Superior temporal gyrus (tissue), 1 donor: ENCODE data around the gene HINT1.
A peak's percentile ranks its signal among the peaks of the same experiment; 100 is the strongest.
"Not testable (repeated sequence)": the region's sequence is repeated elsewhere in the genome, so short reads cannot be mapped to it uniquely, and the experiment has no call there.

Experiments used
- DNase-seq: peaks from one replicate; pipeline ENCODE4 v3.0.0-alpha.2; 2016; ENCODE audit errors: extremely low spot score

The HINT1 gene

DNA sequence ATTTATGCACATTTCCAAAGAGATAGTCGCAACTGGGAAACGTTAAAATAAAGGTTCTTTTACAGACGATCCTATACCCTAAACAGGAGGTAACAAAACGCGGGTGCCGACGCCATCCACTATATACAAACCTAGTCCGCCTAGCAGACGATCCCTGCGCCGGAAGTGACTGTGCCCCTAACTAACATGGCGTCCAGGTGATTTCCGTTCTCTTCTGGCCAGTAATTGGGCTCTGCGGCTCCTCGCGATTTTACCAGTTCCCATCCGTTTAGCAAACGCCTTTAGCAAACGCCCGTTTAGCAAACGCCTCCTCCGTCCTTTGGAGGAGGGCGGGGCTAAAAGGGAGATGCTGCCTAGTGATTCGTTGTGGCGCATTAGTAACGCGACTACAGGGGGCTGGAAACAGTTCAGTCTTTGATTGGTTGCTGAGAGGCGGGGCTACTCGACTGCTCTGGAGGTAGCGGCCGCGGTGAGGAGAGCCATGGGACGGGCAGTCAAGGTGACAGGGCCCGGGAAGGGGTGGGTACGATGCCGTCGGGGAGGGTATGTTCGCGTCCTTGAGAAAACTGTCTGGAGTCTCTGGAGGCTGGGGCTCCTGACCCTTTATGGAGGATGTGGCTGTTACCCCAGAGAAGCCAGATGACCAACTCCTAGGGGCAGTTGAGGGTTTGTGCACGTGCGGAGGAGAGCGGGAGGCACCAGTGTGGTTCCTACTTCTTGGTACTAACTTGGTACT lies 5.7 kb upstream of the HINT1 start, which contains the start of gene LYRM7:
TSS of gene LYRM7 (plus strand) at position 405 of the 736 bp plus-strand sequence. CDS start at position 482, 77 bp downstream.
- peak; percentile 100 for DNase-seq

GRCh38 chr5:131169810-131170539 lies 4.9 kb upstream of the HINT1 start:
- DNase-seq = peak; percentile 35

GRCh38 chr5:131167615-131168014 lies 2.6 kb upstream of the HINT1 start:
- no peak for DNase-seq

- peak; percentile 72 for DNase-seq
Measured at GRCh38 chr5:131164191-131165118, 601 bp downstream of the HINT1 start.

- peak; percentile 48 for DNase-seq
Measured at GRCh38 chr5:131163276-131164119, 1.6 kb downstream of the HINT1 start.

DNA sequence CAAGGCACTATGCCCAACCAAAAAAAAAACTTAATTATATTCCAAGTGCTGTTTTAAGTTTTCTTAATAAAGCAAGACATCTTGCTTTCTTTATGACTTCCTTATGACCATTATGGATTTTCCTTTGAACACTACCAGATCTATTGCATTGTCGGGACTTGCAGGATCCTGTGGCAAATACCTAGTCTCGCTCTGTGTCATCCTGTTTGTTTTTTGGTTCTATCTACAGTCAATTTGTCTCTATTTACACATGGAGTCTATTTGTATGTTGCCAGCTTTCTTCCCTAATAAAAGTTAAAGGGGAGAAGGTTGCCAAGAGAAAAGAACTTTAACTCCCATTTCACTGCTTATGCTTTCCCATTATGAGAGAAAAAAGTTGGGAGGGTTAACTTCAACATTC lies 4.9 kb downstream of the HINT1 start:
- no peak for DNase-seq

DNA sequence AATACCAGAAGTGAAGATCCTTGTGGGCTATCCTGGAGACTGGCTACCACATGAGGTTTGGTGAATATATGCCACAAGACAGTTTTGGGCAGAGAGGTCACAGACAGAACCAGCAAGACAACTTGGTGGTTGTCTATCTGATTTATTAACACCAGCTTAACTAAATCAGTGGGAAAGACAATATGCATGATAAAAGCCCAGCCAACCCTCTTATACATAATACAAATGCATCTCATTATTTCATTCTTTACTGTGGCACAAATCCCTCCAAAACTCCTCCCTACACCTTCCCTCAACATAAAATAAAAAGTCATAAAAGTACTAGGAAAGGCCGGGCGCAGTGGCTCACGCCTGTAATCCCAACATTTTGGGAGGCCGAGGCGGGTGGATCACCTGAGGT lies 8.1 kb downstream of the HINT1 start:
- DNase-seq = no peak

- no peak for DNase-seq
Measured at GRCh38 chr5:131156385-131156784, 8.7 kb downstream of the HINT1 start.

DNA sequence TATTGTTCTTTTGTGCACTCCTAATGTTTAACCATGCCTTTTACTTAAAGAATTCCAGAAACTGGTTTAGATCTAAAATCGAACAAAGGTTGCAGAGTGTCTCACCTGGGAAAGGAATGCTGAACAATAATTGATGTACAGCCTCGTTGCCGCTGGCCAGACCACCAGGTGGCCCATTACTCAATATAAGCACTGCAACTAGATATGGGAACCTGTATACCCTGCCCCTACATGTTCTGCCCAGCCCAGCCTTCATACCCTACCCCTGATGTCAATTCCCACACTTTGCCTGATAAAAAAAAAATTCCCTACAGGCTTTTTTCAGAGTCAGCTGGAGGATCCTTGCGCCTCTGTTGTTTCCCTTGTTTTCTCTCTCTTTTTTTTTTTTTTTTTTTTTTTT lies 13.8 kb downstream of the HINT1 start:
- DNase-seq = no peak

DNA sequence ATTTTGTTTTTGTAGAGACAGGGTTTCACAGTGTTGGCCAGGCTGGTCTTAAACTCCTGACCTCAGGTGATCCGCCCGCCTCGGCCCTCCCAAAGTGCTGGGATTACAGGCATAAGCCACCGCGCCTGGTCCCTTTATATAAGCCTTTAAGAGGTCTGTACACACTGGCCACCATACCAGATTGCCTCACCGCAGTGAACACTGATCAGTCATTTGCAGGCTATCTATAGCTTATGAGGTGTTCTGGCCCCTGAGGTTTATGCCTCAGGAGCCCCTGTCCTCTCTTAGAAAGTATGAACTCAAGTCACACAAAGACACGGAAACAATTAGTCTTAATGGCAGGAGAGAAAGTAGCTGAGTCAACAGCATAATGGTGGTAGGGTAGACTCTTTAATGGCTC lies 14.6 kb downstream of the HINT1 start:
- no peak for DNase-seq

- peak; percentile 88 for DNase-seq
Measured at GRCh38 chr5:131148835-131149234, 16.2 kb downstream of the HINT1 start.

DNA sequence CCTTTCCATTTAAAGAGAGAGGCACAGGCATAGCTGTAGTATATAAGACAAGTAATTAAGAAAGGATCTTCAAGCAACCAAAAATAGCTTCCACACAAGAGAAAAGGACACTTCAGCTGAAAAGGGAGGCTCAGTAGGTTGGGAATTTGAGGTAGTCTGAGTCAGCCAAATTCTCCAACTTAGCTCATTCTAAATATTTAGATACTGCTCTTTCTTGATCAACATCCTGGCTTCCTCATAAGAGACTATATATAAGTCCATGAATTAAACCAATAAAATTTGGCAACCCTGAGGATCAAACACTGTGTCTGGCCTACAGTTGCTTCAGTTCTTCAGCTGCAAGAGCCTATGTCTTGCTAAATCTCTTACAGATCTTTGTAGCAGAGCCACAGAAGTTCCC lies 17.8 kb downstream of the HINT1 start:
- no peak for DNase-seq

DNA sequence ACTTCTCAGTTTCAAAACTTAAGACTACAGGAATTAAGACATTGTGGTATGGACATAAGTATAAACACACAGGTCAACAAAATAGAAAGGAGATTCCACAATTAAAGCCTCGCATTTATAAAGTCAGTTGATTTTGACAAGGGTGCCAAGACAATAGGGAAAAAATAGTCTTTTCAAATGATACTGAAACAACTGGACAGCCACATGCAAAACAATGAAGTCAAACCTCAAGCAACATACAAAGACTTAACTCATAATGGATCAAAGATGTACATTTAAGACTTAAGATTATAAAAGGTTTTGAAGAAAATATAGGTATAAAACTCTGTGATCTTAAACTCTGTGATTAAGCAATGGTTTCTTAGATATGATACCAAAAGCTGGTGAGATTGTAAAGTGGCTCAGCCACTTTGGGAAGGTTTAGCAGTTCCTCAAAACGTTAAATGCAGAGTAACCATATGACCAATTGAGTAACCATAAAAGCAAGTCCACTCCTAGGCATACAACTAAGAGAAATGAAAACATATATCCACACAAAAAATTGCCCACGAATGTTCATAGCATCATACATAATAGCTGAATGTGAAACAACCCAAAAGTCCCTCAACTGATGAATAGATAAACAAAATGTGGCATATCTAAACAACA lies 22.0 kb downstream of the HINT1 start:
- no peak for DNase-seq

- no peak for DNase-seq
Measured at GRCh38 chr5:131139321-131139720, 25.7 kb downstream of the HINT1 start.

DNA sequence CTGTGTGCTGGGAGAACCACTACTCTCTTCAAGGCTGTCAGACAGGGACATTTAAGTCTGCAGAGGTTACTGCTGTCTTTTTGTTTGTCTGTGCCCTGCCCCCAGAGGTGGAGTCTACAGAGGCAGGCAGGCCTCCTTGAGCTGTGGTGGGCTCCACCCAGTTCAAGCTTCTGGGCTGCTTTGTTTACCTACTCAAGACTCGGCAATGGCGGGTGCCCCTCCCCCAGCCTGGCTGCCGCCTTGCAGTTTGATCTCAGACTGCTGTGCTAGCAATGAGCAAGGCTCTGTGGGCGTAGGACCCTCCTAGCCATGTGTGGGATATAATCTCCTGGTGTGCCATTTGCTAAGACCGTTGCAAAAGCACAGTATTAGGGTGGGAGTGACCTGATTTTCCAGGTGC lies 26.6 kb downstream of the HINT1 start:
- not testable (repeated sequence) for DNase-seq

- not testable (repeated sequence) for DNase-seq
Measured at GRCh38 chr5:131133091-131133490, 32.0 kb downstream of the HINT1 start.

- DNase-seq = no peak
Measured at GRCh38 chr5:131129306-131129705, 35.8 kb downstream of the HINT1 start.

DNA sequence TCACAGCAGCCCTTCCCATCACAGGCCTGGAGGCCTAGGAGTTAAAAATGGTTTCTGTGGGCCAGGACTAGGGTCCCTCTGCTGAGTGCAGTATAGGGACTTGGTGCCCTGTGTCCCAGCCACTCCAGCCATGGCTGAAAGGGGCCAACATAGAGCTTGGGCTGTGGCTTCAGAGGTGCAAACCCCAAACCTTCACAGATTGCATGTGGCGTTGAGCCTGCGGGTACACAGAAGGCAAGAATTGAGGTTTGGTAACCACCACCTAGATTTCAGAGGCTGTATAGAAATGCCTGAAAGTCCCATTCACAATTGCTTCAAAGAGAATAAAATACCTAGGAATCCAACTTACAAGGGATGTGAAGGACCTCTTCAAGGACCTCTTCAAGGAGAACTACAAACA lies 37.8 kb downstream of the HINT1 start:
- DNase-seq = not testable (repeated sequence)

GRCh38 chr5:131114754-131115153 lies 50.3 kb downstream of the HINT1 start:
- DNase-seq = no peak

DNA sequence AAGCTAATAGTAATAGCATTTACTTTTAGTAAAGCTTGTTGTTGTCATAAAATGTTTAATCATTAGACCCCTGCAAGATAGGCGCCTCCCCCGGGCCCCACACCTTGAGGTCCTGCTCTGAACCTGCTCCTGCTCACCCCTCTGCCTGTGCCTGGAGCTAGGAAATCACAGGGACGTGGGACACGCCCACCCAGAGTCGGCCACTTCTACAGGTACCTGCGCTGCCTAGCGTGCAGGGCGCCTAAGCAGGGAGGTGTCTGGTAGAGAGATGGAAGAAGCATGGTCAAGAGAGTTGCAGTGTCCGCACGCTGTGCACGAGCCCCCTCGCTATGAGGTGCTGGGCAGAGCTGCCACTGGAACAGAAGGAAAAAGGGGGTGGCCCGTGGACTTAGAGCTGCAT lies 52.6 kb downstream of the HINT1 start:
- no peak for DNase-seq

- DNase-seq = no peak
Measured at GRCh38 chr5:131110256-131110594, 54.8 kb downstream of the HINT1 start.
